Measurements from ENCODE around the gene GNG14. TPM values are rescaled to one million over a fixed set of nuclear protein-coding genes. Genes with fewer than 3 reads are reported as not detected.
A peak's percentile ranks its signal among the peaks of the same experiment; 100 is the strongest.

The GNG14 gene
- total and polyA plus RNA-seq, 2 of the 13 experiments (the other 11 are each of a cell fraction or from before 2014, with no cell fraction given), result not detected

DNA sequence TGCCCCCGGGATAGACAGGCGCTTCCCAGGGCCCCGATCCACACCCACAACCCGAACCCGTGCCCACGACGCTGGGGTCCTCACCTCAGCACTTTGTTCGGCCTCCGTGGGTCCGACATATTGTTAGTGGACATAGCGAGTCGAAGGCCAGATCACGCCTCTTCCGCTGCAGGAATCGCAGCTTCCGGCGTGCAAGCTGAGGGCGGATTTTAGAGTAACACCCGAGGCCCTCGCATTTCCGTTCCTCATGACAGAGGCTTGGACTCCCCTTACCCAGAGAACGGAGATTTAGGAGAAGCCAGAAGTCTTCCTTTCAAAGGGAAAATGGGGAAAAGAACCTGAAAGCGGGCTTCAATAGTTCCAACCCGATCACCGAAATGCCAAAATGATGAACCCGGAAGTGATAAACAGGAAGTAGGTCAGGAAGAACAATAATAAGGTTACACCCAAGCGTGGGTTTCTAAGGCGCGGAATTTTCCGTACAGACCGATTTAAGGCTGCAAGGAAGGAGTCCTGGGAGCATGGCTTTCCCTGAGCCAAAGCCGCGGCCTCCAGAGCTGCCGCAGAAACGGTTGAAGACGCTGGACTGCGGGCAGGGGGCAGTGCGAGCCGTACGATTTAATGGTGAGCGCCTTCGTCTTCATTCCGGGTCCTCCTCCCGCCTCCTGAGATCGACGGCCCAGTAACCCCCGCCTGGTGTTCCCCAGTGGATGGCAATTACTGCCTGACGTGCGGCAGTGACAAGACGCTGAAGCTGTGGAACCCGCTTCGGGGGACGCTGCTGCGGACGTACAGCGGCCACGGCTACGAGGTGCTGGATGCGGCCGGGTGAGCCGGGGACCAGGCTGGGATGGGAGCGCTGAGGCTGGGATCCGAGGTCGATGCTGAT, 18.3 kb upstream of the GNG14 start (continued):
- TF ChIP-seq, protein P1, sequence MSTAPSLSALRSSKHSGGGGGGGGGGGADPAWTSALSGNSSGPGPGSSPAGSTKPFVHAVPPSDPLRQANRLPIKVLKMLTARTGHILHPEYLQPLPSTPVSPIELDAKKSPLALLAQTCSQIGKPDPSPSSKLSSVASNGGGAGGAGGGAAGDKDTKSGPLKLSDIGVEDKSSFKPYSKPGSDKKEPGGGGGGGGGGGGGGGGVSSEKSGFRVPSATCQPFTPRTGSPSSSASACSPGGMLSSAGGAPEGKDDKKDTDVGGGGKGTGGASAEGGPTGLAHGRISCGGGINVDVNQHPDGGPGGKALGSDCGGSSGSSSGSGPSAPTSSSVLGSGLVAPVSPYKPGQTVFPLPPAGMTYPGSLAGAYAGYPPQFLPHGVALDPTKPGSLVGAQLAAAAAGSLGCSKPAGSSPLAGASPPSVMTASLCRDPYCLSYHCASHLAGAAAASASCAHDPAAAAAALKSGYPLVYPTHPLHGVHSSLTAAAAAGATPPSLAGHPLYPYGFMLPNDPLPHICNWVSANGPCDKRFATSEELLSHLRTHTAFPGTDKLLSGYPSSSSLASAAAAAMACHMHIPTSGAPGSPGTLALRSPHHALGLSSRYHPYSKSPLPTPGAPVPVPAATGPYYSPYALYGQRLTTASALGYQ (CRISPR knock-in tag; IDR thresholded peaks at IDR 0.05), result 0 out of 2 replicates have a peak, but pooled peaks have one; percentile 11
- peak; percentile 58; the same call in 1 of the 2 replicates for TF ChIP-seq ZBTB20 (CRISPR knock-in tag; IDR thresholded peaks at IDR 0.05; ENCODE audit: borderline replicate concordance, low read depth)
- TF ChIP-seq CREM (IDR thresholded peaks at IDR 0.05), result peak; percentile 91
- no peak for TF ChIP-seq CREM (CRISPR knock-in tag; IDR thresholded peaks at IDR 0.05)
- peak; percentile 6; the same call in 1 of the 2 replicates for TF ChIP-seq MAF1 (CRISPR knock-in tag; IDR thresholded peaks at IDR 0.05; ENCODE audit: borderline replicate concordance)
- TF ChIP-seq, protein P2, sequence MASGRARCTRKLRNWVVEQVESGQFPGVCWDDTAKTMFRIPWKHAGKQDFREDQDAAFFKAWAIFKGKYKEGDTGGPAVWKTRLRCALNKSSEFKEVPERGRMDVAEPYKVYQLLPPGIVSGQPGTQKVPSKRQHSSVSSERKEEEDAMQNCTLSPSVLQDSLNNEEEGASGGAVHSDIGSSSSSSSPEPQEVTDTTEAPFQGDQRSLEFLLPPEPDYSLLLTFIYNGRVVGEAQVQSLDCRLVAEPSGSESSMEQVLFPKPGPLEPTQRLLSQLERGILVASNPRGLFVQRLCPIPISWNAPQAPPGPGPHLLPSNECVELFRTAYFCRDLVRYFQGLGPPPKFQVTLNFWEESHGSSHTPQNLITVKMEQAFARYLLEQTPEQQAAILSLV (CRISPR knock-in tag; IDR thresholded peaks at IDR 0.05; ENCODE audit: borderline replicate concordance), result peak; percentile 38; the same call in 1 of the 2 replicates
- TF ChIP-seq, protein P3, sequence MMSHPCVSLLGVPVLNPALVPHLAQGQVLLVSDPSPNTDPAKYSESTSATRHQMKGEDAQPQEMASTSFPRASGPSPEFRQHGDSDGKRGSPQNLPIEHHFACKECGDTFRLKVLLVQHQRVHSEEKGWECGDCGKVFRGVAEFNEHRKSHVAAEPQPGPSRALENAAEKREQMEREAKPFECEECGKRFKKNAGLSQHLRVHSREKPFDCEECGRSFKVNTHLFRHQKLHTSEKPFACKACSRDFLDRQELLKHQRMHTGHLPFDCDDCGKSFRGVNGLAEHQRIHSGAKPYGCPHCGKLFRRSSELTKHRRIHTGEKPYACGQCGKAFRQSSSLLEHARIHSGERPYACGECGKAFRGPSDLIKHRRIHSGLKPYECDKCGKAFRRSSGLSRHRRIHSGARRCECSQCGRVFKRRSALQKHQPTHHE (CRISPR knock-in tag; IDR thresholded peaks at IDR 0.05; ENCODE audit: borderline replicate concordance), result peak; percentile 75; the same call in 1 of the 2 replicates
- TF ChIP-seq ZNF720 (CRISPR knock-in tag; IDR thresholded peaks at IDR 0.05), result no peak
- peak; percentile 81 for TF ChIP-seq MXI1 (IDR thresholded peaks at IDR 0.05; ENCODE audit: borderline replicate concordance, low read depth, low read length)
- no peak for TF ChIP-seq ZNF317 (CRISPR knock-in tag; IDR thresholded peaks at IDR 0.05)
- peak; percentile 26; the same call in 1 of the 2 replicates for TF ChIP-seq NCOA1 (CRISPR knock-in tag; IDR thresholded peaks at IDR 0.05)
- TF ChIP-seq ARNT2 (CRISPR knock-in tag; IDR thresholded peaks at IDR 0.05; ENCODE audit: low read depth), result peak; percentile 57; the same call in 1 of the 2 replicates
- TF ChIP-seq, protein P4, sequence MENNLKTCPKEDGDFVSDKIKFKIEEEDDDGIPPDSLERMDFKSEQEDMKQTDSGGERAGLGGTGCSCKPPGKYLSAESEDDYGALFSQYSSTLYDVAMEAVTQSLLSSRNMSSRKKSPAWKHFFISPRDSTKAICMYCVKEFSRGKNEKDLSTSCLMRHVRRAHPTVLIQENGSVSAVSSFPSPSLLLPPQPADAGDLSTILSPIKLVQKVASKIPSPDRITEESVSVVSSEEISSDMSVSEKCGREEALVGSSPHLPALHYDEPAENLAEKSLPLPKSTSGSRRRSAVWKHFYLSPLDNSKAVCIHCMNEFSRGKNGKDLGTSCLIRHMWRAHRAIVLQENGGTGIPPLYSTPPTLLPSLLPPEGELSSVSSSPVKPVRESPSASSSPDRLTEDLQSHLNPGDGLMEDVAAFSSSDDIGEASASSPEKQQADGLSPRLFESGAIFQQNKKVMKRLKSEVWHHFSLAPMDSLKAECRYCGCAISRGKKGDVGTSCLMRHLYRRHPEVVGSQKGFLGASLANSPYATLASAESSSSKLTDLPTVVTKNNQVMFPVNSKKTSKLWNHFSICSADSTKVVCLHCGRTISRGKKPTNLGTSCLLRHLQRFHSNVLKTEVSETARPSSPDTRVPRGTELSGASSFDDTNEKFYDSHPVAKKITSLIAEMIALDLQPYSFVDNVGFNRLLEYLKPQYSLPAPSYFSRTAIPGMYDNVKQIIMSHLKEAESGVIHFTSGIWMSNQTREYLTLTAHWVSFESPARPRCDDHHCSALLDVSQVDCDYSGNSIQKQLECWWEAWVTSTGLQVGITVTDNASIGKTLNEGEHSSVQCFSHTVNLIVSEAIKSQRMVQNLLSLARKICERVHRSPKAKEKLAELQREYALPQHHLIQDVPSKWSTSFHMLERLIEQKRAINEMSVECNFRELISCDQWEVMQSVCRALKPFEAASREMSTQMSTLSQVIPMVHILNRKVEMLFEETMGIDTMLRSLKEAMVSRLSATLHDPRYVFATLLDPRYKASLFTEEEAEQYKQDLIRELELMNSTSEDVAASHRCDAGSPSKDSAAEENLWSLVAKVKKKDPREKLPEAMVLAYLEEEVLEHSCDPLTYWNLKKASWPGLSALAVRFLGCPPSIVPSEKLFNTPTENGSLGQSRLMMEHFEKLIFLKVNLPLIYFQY (CRISPR knock-in tag; IDR thresholded peaks at IDR 0.05; ENCODE audit: borderline replicate concordance), result peak; percentile 56; the same call in 1 of the 2 replicates
- TF ChIP-seq KLF12 (CRISPR knock-in tag; IDR thresholded peaks at IDR 0.05; ENCODE audit: borderline replicate concordance), result 0 out of 2 replicates have a peak, but pooled peaks have one; percentile 78
- TF ChIP-seq, protein P5, sequence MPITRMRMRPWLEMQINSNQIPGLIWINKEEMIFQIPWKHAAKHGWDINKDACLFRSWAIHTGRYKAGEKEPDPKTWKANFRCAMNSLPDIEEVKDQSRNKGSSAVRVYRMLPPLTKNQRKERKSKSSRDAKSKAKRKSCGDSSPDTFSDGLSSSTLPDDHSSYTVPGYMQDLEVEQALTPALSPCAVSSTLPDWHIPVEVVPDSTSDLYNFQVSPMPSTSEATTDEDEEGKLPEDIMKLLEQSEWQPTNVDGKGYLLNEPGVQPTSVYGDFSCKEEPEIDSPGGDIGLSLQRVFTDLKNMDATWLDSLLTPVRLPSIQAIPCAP (CRISPR knock-in tag; IDR thresholded peaks at IDR 0.05; ENCODE audit: low read depth), result peak; percentile 50; the same call in 1 of the 2 replicates
- TF ChIP-seq ZNF605 (CRISPR knock-in tag; IDR thresholded peaks at IDR 0.05), result 0 out of 2 replicates have a peak, but pooled peaks have one; percentile 2
- peak; percentile 17 for TF ChIP-seq RBM39 (IDR thresholded peaks at IDR 0.05; ENCODE audit: low read depth, low read length, poor library complexity, severe bottlenecking)
- TF ChIP-seq BORCS8-MEF2B (CRISPR knock-in tag; IDR thresholded peaks at IDR 0.05), result peak; percentile 53; the same call in 1 of the 2 replicates
